Testis (tissue), 2 donors: ENCODE data around the gene GALP.

Experiments used
- POLR2A ChIP-seq: fragments of 450-650 bp; IDR thresholded peaks from one replicate; pipeline ENCODE4 v1.6.1; 2017; ENCODE audit warnings: antibody characterized with exemption, mild to moderate bottlenecking, moderate library complexity
- TF ChIP-seq, protein P1 (sequence below), 3 experiments: fragments of 450-650 bp in 2 of 3; fragments of 200-600 bp in 1 of 3; sonication (generic) in 1 of 3; IDR thresholded peaks; one replicate each; pipeline ENCODE4 v1.5.1; 2016 to 2019; ENCODE audit warnings: antibody characterized with exemption in 3 of 3, mild to moderate bottlenecking in 2 of 3, moderate library complexity in 1 of 3

DNA sequence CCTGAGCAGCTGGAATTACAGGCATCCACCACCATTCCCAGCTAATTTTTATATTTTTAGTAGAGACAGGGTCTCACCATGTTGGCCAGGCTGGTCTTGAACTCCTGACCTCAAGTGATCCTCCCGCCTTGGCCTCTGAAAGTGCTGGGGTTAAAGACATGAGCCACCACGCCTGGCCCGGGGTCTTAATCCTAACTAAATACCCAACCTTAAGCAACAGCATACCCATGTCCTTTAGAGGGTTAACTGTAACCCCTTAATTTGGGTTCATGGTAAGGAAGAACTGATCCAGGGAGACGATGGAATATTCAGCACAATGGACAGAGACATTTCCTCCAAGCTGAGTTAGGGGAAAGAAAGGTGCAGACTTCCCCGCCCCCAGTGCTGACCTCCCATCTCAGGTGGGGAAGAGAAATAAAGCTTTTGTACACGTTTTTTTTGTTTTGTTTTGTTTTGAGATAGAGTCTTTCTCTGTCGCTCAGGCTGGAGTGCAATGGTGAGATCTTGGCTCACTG, 8.7 kb upstream of the GALP start:
- TF ChIP-seq, protein P1, sequence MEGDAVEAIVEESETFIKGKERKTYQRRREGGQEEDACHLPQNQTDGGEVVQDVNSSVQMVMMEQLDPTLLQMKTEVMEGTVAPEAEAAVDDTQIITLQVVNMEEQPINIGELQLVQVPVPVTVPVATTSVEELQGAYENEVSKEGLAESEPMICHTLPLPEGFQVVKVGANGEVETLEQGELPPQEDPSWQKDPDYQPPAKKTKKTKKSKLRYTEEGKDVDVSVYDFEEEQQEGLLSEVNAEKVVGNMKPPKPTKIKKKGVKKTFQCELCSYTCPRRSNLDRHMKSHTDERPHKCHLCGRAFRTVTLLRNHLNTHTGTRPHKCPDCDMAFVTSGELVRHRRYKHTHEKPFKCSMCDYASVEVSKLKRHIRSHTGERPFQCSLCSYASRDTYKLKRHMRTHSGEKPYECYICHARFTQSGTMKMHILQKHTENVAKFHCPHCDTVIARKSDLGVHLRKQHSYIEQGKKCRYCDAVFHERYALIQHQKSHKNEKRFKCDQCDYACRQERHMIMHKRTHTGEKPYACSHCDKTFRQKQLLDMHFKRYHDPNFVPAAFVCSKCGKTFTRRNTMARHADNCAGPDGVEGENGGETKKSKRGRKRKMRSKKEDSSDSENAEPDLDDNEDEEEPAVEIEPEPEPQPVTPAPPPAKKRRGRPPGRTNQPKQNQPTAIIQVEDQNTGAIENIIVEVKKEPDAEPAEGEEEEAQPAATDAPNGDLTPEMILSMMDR (IDR thresholded peaks at IDR 0.05) = no peak
- TF ChIP-seq POLR2A = no peak
